Coronary artery (tissue), 2 donors: ENCODE measurements around the gene NOC2L.

Source experiments
- DNase-seq: peaks from one replicate; pipeline ENCODE4 v3.0.0-alpha.2; 2017; ENCODE audit warnings: low spot score
- H3K27ac ChIP-seq, 2 donors: fragments of 200-600 bp; sonication (generic); one replicate each; pipeline ENCODE4 v1.5.1; 2016 to 2019
- H3K4me3 ChIP-seq: fragments of 200-600 bp; sonication (generic); 2 replicates; pipeline ENCODE4 v1.5.1; 2016; ENCODE audit warnings: mild to moderate bottlenecking, moderate library complexity
- CTCF ChIP-seq: fragments of 200-600 bp; sonication (generic); IDR thresholded peaks from one replicate; pipeline ENCODE4 v1.5.1; 2019; ENCODE audit warnings: antibody characterized with exemption

NOC2L gene

DNA sequence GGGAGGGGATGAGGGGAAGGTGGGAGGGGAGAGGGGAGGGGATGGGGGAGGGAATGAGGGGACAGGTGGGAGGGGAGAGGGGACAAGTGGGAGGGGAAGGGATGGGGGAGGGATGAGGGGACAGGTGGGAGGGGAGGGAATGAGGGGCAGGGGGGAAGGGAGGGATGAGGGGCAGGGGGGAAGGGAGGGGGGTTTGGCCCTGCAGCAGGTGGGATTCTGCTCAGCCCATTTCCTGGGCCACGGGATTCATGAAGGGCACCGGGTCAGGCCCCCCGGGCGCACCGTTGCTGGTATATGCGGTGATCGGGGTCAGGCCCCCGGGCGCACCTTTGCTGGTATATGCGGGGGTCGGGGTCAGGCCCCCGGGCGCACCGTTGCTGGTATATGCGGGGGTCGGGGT lies 50.4 kb downstream of the NOC2L start:
- DNase-seq = no peak
- H3K27ac ChIP-seq = no peak overlapping the region
- no peak overlapping the region for H3K4me3 ChIP-seq
- TF ChIP-seq CTCF = no peak

DNA sequence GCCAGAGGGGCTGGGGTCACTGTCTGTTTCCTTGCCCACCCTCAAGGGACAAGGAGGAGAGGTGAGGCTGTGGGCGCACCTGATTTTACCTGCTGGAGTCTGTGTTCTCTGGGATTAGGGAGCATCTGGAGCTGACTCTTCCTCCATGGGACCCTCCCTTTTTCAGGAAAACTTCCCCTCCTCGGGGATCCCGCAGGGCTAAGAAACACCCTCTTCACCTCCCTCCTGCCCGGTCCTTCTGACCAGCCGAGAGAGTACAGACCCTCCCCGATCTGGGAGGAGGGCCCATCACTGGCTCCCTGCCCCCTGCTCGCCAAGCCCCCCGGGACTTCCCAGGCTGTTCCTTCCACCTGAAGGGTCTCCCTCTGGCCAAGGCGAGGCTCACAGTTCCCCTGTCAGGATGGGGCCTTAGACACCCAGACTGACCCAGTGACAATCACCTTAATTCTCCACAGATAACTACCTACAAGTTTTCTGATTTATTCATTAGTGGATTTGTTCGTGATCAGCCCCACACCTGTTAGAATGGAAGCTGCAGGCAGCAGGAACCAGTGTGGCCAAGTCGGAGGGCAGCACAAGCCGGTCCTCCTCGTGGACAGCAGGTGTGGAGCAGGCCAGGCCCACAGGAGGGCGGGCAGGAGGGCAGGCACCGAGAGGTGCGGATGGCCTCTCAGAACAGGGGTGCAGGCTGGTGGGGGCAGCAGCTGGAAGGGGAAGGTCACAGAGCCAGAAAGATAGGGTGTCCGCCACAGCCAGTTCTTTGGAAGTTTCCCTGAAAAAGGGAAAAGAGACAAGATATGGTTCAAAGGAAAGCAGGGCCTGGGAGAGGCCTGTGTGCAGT lies 51.2 kb downstream of the NOC2L start:
- Histone ChIP-seq H3K27ac (no peak overlapping the region), H3K4me3 (no peak overlapping the region)
- TF ChIP-seq CTCF = no peak
- DNase-seq = peak; percentile 72

DNA sequence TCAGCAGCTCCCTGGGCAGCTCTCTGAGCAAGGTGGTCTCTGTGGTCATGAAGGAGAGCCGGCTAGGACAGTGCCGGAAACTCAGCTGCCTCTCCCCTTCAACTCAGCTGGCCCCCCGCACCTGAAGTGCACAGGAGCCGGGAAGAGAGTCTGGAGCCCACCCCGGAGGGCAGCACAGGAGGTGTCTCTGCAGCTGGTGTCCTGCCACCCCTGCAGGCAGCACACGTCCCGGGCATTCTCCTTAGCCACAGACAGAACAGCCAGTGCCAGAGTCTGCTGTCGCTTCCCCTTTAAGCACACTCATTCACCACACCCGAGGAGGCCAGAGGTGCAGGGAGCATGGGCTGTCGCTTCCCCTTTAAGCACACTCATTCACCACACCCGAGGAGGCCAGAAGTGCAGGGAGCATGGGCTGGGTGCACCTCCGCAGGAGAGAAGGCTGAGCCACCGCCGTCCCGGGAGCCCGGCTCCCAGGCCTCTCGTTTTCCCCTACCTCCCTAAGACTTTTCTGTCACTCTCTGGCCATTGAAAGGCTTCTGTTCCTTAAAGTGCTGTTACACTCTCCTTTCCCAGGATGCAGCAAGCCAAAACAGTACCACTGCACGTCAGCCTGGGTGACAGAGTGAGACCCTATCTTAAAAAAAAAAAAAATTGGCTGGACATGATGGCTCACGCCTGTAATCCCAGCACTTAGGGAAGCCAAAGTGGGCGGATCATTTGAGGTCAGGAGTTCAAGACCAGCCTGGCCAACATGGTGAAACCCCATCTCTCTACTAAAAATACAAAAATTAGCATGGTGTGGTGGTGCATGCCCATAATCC lies 52.2 kb downstream of the NOC2L start:
- DNase-seq = peak; percentile 71
- TF ChIP-seq CTCF = no peak
- Histone ChIP-seq H3K4me3 (peak overlapping the region; percentile 25), H3K27ac (peak overlapping the region in 1 of 2 donors; percentile 42)

DNA sequence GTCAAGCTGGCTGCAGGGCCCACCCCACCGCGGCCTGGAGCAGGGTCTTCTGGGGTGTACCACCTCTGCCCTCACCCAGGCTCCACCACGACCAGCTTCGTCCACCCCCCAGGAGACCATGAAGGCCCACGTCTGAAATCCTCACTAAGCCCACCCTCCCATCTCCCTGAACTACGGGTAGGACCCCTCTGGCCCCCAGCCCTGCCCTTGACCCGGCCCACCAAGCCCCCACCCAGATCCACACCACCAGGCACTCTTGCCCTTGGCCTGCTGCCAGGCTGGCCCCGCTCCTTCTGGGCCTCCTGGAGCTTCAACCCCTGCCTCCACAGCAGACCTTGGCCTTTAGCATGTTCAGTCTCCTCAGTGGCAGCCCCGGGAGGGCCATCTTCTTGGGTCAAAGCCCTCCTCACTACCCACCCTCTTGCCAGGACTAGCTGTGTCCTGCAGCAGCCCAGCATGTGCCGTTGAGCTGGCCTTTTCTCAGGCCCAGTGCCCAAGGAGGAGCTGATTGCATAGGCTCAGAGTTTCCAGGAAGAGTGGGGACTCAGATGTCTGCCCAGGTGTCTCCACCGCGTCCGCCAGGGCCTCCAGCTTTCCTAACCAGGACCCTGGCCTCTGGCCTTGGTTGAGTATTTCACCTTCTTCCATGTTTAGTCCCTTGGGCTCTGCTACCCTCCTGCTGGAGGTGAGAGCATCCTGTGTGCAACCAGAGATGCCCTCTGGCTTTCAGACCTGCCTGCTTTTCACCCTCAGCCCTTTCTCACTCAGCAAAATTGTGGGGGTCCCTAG lies 53.1 kb downstream of the NOC2L start:
- TF ChIP-seq CTCF = no peak
- DNase-seq = peak; percentile 72
- Histone ChIP-seq H3K27ac (peak overlapping the region in 1 of 2 donors; percentile 42), H3K4me3 (peak overlapping the region; percentile 67)

DNA sequence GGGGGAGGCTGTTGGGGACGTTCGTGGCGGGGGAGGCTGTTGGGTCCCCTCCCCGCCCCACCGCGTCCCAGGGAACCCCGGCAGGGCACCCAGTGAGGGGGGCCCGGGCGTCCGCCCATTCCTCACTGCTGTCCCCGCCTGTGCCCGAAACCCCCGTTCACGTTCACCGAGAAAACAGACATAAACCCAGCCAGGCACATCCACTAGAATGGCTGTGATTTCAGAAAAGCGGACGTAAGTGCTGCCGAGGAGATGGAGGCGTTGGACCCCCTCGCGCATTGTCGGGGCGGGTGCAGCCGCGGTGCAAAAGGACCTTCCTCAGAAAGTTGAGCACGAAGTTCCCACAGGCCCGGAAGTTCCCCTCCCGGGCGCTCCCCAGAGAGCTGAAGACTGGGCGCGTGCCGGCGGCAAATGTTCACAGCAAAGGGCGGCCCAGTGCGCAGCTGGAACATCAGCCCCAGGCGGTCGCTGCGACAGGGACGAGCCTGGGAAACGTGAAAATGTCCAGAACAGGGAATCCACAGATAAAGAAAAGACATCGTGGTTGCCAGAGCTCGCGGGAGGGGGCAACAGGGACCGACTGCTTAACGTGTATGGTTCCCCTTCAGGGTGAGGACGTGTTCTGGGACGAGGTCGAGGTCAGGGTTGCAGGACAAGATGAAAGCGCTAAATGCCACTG lies 53.8 kb downstream of the NOC2L start:
- peak; percentile 82 for DNase-seq
- no peak for TF ChIP-seq CTCF
- H3K27ac ChIP-seq = peak overlapping the region in 1 of 2 donors; percentile 55
- H3K4me3 ChIP-seq = peak overlapping the region; percentile 67

GRCh38 chr1:904310-904950 lies 54.6 kb downstream of the NOC2L start:
- DNase-seq = peak; percentile 84
- peak; percentile 95 for TF ChIP-seq CTCF
- Histone ChIP-seq H3K4me3 (peak overlapping the region; percentile 67), H3K27ac (peak overlapping the region in 1 of 2 donors; percentile 55)
